HG02588 (cell line): ENCODE measurements around the gene IFT122.
"Not testable (repeated sequence)": the region's sequence is repeated elsewhere in the genome, so short reads cannot be mapped to it uniquely, and the experiment has no call there.

Source experiments
- ATAC-seq: cut with Tn5 transposase; IDR thresholded peaks from one replicate; pipeline ENCODE4 v1.9.1; 2021; ENCODE audit warnings: mild to moderate bottlenecking, moderate library complexity; ENCODE audit not compliant: unreplicated experiment

The IFT122 gene

GRCh38 chr3:129514563-129514962 lies 74.5 kb downstream of the IFT122 start:
- no peak for ATAC-seq

DNA sequence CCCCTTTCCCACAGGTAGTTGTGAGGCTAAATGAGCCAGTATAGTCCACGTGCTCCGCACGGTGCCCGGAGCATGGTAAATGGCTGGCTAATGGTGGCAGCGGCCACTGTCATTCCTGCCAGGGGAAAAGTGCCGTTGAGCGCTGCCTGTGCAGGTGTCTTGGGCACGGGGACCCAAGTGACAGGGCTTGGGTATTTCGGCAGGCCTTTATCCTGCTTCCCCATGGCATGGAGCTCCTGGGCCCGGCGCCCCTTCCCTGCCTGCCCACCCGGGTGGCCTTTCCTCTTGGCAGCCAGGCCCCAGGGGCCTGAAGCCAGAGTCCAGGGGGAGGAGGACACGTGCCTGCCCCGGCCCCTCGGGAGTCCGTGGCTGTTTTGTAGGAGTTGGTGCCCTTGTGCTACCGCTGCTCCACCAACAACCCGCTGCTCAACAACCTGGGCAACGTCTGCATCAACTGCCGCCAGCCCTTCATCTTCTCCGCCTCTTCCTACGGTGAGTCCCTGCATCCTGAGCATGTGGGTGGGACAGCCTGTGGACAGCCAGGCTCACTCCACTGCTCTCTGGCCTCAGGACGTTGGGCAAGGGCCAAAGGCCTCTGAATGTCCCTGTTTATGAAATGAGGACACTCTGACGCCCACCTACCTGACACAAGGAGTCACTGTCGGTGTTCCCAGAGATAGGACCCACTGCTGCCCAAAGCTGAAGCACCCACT lies 75.2 kb downstream of the IFT122 start:
- ATAC-seq: not testable (repeated sequence)

GRCh38 chr3:129515821-129516432 lies 75.9 kb downstream of the IFT122 start:
- ATAC-seq: not testable (repeated sequence)

GRCh38 chr3:129517516-129517915 lies 77.5 kb downstream of the IFT122 start:
- ATAC-seq: no peak

GRCh38 chr3:129518038-129518561 lies 78.1 kb downstream of the IFT122 start:
- ATAC-seq: no peak

DNA sequence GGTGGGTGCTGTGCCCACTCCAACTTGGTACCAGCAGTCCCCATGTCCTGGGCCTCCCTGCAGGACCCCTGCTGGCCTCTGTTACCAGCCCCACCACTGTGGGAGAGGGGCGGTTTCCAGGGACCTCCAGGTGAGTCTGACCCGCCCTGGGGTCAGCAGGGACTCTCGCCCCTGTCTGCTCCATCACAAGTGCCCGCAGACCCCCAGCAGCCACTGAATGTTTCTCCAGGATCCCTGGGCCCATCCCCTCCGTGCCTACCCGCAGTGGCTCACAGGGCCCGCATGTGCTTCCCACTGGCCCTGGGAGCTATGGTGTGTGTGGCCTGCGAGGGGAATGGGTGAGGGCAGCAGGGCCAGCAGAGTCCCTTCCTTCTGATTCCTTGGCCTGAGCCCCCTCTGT lies 78.6 kb downstream of the IFT122 start:
- ATAC-seq: no peak

DNA sequence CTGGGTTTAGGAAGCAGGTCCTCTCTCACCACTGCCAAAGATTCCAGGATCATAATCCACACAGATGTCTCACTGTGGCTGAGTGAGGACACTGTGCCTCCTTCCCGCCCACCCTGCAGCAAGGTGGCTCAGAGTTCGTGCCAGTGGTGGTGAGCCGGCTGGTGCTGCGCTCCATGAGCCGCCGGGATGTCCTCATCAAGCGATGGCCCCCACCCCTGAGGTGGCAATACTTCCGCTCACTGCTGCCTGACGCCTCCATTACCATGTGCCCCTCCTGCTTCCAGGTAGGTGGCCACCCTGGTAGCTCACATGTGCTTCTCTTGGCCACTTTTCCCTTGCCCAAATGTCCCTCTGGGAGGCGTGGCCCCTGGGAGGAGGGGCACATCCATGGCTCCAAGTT lies 79.4 kb downstream of the IFT122 start:
- ATAC-seq: no peak

- ATAC-seq: no peak
Measured at GRCh38 chr3:129519896-129520715, 80.1 kb downstream of the IFT122 start.

- ATAC-seq: no peak
Measured at GRCh38 chr3:129520960-129521359, 80.9 kb downstream of the IFT122 start.

- ATAC-seq: no peak
Measured at GRCh38 chr3:129521611-129522010, 81.6 kb downstream of the IFT122 start.

GRCh38 chr3:129522953-129523352 lies 82.9 kb downstream of the IFT122 start:
- ATAC-seq: no peak

GRCh38 chr3:129524081-129524480 lies 84.1 kb downstream of the IFT122 start:
- ATAC-seq: no peak

- no peak for ATAC-seq
Measured at GRCh38 chr3:129525341-129525968, 85.4 kb downstream of the IFT122 start.

GRCh38 chr3:129526121-129526900 lies 86.3 kb downstream of the IFT122 start:
- peak; percentile 84 for ATAC-seq

DNA sequence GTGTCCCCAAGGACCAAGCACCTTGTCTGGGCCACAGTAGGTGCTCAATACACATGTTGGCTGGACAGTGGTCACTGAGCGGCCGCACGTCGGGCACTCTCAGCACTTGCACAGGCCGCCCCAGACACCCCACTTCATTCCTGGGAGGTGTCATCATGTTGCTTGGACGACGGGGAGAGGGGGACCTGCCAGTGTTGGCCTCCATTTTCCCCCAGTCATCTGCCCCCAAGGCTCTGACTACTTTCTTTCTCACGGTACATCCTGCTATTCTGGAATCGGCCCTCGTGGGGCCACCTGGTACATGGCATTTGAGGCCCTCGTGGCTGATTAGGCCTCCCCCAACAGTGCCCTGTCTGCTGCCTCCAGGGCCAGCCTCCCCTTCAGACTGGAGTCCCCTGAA lies 87.2 kb downstream of the IFT122 start:
- ATAC-seq: no peak

GRCh38 chr3:129528589-129529100 lies 88.6 kb downstream of the IFT122 start, which contains the start of gene RHO:
RHO (plus strand) TSS chr3:129528639; CDS start chr3:129528734, 95 bp downstream.
- ATAC-seq: no peak

DNA sequence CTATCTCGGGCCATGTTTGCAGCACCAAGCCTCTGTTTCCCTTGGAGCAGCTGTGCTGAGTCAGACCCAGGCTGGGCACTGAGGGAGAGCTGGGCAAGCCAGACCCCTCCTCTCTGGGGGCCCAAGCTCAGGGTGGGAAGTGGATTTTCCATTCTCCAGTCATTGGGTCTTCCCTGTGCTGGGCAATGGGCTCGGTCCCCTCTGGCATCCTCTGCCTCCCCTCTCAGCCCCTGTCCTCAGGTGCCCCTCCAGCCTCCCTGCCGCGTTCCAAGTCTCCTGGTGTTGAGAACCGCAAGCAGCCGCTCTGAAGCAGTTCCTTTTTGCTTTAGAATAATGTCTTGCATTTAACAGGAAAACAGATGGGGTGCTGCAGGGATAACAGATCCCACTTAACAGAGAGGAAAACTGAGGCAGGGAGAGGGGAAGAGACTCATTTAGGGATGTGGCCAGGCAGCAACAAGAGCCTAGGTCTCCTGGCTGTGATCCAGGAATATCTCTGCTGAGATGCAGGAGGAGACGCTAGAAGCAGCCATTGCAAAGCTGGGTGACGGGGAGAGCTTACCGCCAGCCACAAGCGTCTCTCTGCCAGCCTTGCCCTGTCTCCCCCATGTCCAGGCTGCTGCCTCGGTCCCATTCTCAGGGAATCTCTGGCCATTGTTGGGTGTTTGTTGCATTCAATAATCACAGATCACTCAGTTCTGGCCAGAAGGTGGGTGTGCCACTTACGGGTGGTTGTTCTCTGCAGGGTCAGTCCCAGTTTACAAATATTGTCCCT lies 89.6 kb downstream of the IFT122 start:
- ATAC-seq: no peak

DNA sequence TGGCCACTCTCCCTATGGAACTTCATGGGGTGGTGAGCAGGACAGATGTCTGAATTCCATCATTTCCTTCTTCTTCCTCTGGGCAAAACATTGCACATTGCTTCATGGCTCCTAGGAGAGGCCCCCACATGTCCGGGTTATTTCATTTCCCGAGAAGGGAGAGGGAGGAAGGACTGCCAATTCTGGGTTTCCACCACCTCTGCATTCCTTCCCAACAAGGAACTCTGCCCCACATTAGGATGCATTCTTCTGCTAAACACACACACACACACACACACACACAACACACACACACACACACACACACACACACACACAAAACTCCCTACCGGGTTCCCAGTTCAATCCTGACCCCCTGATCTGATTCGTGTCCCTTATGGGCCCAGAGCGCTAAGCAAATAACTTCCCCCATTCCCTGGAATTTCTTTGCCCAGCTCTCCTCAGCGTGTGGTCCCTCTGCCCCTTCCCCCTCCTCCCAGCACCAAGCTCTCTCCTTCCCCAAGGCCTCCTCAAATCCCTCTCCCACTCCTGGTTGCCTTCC lies 90.3 kb downstream of the IFT122 start:
- no peak for ATAC-seq

- no peak for ATAC-seq
Measured at GRCh38 chr3:129530821-129531220, 90.8 kb downstream of the IFT122 start.
